GM21717 (cell line): ENCODE measurements around the gene TSPOAP1.

Experiments used
- ATAC-seq: cut with Tn5 transposase; IDR thresholded peaks from one replicate; pipeline ENCODE4 v1.9.1; 2021; ENCODE audit warnings: mild to moderate bottlenecking, moderate library complexity; ENCODE audit not compliant: unreplicated experiment

TSPOAP1 gene

DNA sequence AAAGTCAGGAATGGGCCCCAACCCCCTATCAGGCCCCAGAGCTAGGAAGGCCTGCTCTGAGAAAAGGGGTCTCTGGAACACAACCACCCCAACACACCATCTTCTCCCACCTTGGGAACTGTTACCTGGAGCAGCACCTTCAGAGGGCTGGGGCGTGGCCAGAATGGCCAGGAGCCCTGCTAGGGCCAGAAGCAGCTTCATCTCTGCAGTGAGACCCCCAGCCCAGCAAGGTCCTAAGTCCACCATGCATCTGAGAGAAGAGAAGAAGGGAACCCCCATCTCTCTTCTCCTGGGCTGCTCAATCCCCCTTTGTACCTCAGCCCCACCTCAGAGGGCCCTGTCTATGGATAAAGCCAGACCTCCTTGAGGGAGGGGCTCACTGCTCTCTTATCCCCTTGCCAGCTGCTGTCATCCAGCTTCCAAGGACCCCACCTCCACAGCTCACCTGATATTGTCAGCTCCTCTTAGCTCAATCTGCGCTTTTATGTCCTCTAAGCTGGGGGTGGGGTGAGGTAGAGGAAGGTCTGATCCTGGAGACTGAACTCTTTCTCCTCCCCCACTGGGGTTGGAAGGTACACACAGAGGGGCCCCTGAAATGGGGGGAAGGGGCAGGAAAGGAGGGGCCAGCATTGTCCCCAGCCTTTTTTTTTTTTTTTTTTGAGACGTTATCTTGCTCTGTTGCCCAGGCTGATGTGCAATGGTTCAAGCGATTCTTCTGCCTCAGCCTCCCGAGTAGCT, 47.9 kb downstream of the TSPOAP1 start, which contains the start of gene MPO:
TSS of gene MPO (minus strand) at position 456 of the 738 bp plus-strand sequence. CDS start at position 279, 177 bp downstream.
- no peak for ATAC-seq

DNA sequence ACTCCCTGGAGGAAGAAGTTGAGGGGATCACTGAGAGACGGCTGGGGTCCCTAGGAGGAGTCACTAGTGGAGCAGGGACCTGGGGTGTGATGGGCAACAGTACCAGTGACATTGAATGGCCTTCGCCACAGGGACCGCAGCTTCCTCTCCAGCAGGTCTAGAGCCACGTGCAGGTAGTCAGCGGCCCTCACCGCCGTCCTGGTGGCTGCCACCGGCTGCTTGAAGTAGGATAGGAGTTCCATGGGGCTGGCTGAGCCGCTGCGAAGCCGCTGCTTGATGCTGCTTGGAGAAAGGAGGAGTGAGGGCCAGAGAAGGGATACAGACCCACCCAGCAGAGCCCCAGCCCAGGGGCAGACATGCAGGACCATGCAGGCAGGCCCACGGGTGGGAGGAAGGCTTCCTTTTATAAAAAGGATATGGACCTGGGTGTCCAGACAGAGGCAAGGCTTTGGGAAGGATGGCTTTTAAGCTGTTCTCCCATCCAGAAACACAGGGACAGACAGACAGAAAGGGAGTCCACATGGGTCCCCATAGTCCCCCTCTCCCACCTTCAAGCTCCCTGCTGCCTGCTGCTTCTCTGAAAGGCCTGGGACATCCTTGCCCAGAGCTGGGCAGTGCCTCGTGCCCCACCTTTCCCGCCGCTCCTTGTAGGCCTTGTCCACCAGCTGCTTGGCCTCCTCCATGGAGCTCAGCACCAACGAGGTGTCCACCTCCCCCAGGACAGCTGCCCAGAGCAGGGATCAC, 48.7 kb downstream of the TSPOAP1 start:
- no peak for ATAC-seq

GRCh38 chr17:58279016-58279711, 49.4 kb downstream of the TSPOAP1 start:
- no peak for ATAC-seq

DNA sequence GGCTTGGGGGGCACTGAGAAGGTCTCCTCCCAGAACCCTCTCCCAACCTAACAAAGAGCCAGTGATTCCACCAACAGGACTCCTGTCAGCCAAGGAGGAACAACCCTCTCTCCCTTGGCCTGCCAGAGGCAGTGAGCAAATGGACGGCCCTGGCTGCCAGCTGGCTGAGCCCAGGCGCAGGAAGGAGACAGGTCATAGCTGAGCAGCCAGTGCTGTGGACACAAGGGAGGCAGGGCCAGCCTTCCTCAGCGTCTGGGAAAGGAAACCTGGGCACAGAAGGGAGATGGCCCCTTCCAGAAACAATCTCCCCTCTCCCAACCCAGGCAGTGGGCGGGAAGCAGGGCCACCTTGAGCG, 50.0 kb downstream of the TSPOAP1 start:
- no peak for ATAC-seq

DNA sequence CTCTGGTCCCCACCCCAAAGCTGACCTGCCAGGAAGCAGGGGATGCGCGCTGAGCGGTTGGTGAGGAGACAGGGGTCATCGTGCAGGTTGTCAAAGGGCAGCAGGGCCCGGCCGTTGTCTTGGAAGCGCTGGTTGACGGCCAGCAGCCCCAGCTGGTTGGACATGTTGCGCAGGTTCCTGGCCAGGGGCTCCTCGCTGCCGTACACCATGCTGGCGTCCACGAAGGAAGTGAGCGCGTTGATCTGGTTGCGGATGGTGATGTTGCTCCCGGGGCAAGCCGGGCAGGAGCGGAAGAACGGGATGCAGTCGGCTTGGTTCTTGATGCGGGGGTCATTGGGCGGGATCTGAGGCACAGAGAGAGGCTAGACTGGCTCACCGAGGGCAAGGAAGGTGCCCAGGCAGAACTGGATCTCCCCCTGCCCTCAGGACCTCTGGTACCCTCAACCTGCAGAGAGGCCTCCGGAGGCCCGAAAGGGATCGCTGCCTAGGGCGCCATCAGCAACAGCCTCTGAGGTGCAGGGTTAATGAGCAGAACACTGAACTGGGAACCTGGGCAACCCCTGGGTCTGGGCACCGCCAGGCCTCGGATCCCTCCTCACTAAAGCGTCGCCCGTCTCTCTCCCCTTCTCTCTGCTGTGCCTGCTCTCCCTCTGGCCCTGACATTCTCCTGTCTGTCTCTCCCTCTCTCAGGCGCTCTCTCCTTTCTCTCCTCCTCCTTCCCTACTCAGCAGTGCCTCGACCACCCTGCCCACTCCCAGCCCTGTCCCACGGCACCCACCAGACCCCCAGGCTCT, 50.6 kb downstream of the TSPOAP1 start:
- no peak for ATAC-seq

- ATAC-seq: no peak
Observed at GRCh38 chr17:58277107-58277801, 51.3 kb downstream of the TSPOAP1 start.

DNA sequence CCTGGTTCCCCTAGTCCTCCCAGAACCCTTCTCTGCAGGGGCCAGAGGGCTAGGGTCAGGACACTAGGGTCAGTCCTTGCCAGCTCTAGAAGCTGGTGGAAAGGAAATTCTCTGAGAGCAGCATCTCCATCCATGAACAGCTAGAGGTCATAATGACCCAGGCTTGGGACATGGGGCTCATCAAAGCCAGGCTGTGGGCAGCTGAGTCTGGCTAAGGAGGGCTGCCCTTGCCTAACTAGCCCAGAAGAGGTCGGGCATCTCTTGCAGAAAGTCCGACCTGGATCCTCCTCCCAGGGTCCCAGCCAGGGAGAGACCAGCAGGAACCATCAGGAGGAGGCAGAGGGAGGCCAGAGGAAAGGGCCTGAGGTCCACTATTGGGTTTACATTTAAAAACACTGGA, 52.2 kb downstream of the TSPOAP1 start:
- no peak for ATAC-seq

- no peak for ATAC-seq
Observed at GRCh38 chr17:58275417-58275816, 53.2 kb downstream of the TSPOAP1 start.

- ATAC-seq: no peak
Observed at GRCh38 chr17:58273453-58274104, 55.0 kb downstream of the TSPOAP1 start.

GRCh38 chr17:58272367-58273280, 56.0 kb downstream of the TSPOAP1 start:
- ATAC-seq: no peak

GRCh38 chr17:58271216-58271931, 57.2 kb downstream of the TSPOAP1 start:
- no peak for ATAC-seq

- ATAC-seq: no peak
Observed at GRCh38 chr17:58270476-58271215, 57.9 kb downstream of the TSPOAP1 start.

GRCh38 chr17:58269557-58270291, 58.9 kb downstream of the TSPOAP1 start:
- no peak for ATAC-seq

DNA sequence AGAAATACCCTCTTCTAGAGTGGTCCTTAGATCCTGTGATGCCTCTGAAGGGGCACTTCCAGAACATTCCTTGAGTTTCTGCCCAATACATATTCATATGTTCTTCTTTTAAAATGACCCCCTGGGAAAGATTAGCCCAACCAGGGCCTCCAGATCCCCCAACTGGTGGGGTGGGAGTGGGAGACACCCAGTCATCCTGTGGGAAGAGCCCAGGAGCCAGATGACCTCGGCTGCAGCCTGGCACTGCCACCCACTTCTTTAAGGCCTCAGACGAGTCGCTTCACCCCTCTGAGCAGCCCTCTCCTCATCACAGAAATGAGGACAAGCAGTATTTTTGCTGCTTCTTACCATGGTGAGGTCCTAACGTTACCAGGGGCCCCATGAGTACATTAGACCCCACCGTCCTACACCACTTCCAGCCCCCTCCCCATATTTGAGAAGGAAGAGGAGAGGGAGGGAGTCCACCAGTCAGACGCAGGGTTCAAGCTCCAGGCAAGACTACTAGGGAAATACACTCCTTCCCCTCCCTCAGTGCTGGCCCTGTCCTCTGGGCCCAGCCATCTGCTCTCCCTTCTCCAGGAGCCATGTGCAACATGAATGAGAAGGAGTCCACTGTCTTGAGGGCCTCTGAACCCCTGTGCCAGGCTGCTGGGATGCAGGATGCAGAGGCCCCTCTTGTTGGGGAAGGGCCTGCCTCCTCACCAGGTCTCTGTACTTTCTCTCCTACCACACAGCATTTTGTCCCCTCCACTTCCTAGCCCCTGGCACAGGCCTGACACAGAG, 59.6 kb downstream of the TSPOAP1 start:
- ATAC-seq: no peak

DNA sequence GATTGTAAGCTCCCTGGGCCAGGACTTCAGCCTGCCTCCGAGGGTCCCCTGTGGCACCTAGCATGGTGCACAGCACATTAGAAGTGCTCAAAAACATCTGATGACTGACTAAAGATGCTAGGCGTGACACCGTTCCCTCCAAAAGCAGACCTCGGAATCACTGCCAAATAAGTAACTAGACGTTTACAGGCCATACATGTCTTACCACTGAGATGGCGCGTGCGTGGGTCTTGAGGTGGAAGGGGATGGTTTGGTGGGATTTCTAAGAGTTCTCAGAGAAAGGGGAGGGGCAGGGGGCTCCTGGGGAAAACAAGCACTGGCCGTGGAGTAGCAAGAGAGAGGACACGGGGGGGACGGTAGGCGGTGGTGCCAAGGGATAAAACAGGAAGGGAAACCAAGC, 60.3 kb downstream of the TSPOAP1 start:
- ATAC-seq: no peak
